Prostate gland (tissue), 1 donor: ENCODE measurements around the gene MAVS.
"Not testable (repeated sequence)": the region's sequence is repeated elsewhere in the genome, so short reads cannot be mapped to it uniquely, and the experiment has no call there.

ENCODE experiments used
- POLR2A ChIP-seq: fragments of 450-650 bp; IDR thresholded peaks from one replicate; pipeline ENCODE4 v1.6.1; 2016; ENCODE audit warnings: antibody characterized with exemption, mild to moderate bottlenecking
- POLR2AphosphoS5 ChIP-seq: sonication (generic); formaldehyde crosslinking; IDR thresholded peaks from one replicate; pipeline ENCODE4 v1.6.1; 2017; ENCODE audit warnings: antibody characterized with exemption

- not testable (repeated sequence) for TF ChIP-seq POLR2AphosphoS5, POLR2A
Measured at GRCh38 chr20:3829891-3830290, 16.7 kb upstream of the MAVS start.
